Measurements from ENCODE around the gene GPC6.

Gene GPC6

GRCh38 chr13:94181461-94182107 is 955.0 kb downstream of the GPC6 start:
- DNase-seq (ENCODE audit: low read depth in 1 of 2, low spot score in 1 of 2): no peak
- no peak overlapping the region for H3K27ac ChIP-seq (replicated peaks)
- TF ChIP-seq SPI1 (IDR thresholded peaks at IDR 0.05; ENCODE audit: borderline replicate concordance, low read depth): no peak
- H3K27me3 ChIP-seq (ENCODE audit: insufficient read depth, poor library complexity, severe bottlenecking): no peaks in the 10 kb centered on the region
- H3K4me3 ChIP-seq (replicated peaks; ENCODE audit: insufficient read depth, low read length): no peak overlapping the region

- DNase-seq (ENCODE audit: low read depth in 1 of 2, low spot score in 1 of 2): peak in 1 of 2 experiments; percentile 36
- no peaks in the 10 kb centered on the region for H3K27me3 ChIP-seq (ENCODE audit: insufficient read depth, poor library complexity, severe bottlenecking)
- H3K27ac ChIP-seq (replicated peaks): no peak overlapping the region
- TF ChIP-seq REST (IDR thresholded peaks at IDR 0.05; ENCODE audit: insufficient replicate concordance, low read depth) (no peak), CTCF (IDR thresholded peaks at IDR 0.05; ENCODE audit: insufficient read depth, low read length) (no peak)
- H3K4me3 ChIP-seq (replicated peaks; ENCODE audit: insufficient read depth, low read length): no peak overlapping the region
Observed at GRCh38 chr13:94182185-94182761, 955.7 kb downstream of the GPC6 start.

GRCh38 chr13:94186470-94186869 is 959.9 kb downstream of the GPC6 start:
- no peak for DNase-seq (ENCODE audit: low read depth in 1 of 2, low spot score in 1 of 2)
- TF ChIP-seq CTCF (IDR thresholded peaks at IDR 0.05; ENCODE audit: insufficient read depth, low read length) (no peak), SPI1 (IDR thresholded peaks at IDR 0.05; ENCODE audit: borderline replicate concordance, low read depth) (no peak)
- no peaks in the 10 kb centered on the region for H3K27me3 ChIP-seq (ENCODE audit: insufficient read depth, poor library complexity, severe bottlenecking)
- no peak overlapping the region for H3K27ac ChIP-seq (replicated peaks)
- H3K4me3 ChIP-seq (replicated peaks; ENCODE audit: insufficient read depth, low read length): no peak overlapping the region

- Histone ChIP-seq H3K27me3 (ENCODE audit: insufficient read depth, poor library complexity, severe bottlenecking) (no peaks in the 10 kb centered on the region), H3K4me3 (replicated peaks; ENCODE audit: insufficient read depth, low read length) (no peak overlapping the region), H3K27ac (replicated peaks) (no peak overlapping the region)
- DNase-seq (ENCODE audit: low read depth in 1 of 2, low spot score in 1 of 2): no peak
- no peak for TF ChIP-seq SPI1 (IDR thresholded peaks at IDR 0.05; ENCODE audit: borderline replicate concordance, low read depth)
- TF ChIP-seq REST (IDR thresholded peaks at IDR 0.05; ENCODE audit: insufficient replicate concordance, low read depth): no peak
- no peak for TF ChIP-seq CTCF (IDR thresholded peaks at IDR 0.05; ENCODE audit: insufficient read depth, low read length)
- no peak for TF ChIP-seq POLR2AphosphoS5 (IDR thresholded peaks at IDR 0.05; ENCODE audit: low read depth)
- TF ChIP-seq GABPA (IDR thresholded peaks at IDR 0.05; ENCODE audit: low read depth): no peak
Observed at GRCh38 chr13:94188201-94188854, 961.7 kb downstream of the GPC6 start.

All from HL-60 (cell line).